AG10803 (cell line): ENCODE measurements around the gene RIMBP2.

ENCODE experiments used
- DNase-seq: peaks from one replicate; pipeline ENCODE4 v3.0.0; 2010; ENCODE audit warnings: low read depth
- H3K4me3 ChIP-seq: 2 replicates; pipeline ENCODE4 v1.5.1; 2011; ENCODE audit warnings: mild to moderate bottlenecking, low read length, control low read depth
- CTCF ChIP-seq: conservative IDR thresholded peaks from 2 replicates; pipeline ENCODE4 v1.5.1; 2011; ENCODE audit warnings: mild to moderate bottlenecking, low read length, control low read depth, inconsistent platforms

RIMBP2 gene

GRCh38 chr12:130644566-130644965, 71.5 kb downstream of the RIMBP2 start:
- no peak for TF ChIP-seq CTCF
- no peak for DNase-seq
- no peak overlapping the region for H3K4me3 ChIP-seq

- no peak for TF ChIP-seq CTCF
- DNase-seq = no peak
- H3K4me3 ChIP-seq = no peak overlapping the region
Observed at GRCh38 chr12:130644146-130644545, 72.0 kb downstream of the RIMBP2 start.

DNA sequence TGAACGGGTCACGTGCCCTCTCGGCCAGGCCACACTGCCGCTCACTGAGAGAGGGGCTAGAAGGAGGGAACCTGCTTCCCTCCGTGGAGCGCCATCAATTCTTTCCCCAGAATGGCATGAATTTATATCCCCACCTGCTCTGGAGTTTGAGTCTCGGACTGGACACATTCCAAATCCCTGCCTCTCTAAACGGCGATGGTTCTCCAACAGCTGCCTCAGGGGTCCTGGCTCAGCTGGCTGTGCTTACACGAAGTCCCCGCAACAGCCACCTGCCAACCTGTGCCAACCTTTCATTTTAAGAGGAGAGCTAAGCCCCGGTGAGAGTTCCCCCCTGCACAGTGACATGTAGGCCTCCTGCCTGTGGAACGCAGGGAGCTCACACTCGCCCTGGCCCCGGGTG, 73.2 kb downstream of the RIMBP2 start:
- H3K4me3 ChIP-seq = no peak overlapping the region
- TF ChIP-seq CTCF = no peak
- DNase-seq = no peak

GRCh38 chr12:130641533-130642184, 74.4 kb downstream of the RIMBP2 start:
- no peak overlapping the region for H3K4me3 ChIP-seq
- DNase-seq = no peak
- no peak for TF ChIP-seq CTCF

- no peak for TF ChIP-seq CTCF
- no peak overlapping the region for H3K4me3 ChIP-seq
- no peak for DNase-seq
Observed at GRCh38 chr12:130640901-130641300, 75.2 kb downstream of the RIMBP2 start.

GRCh38 chr12:130640496-130640895, 75.6 kb downstream of the RIMBP2 start:
- DNase-seq = no peak
- H3K4me3 ChIP-seq = no peak overlapping the region
- TF ChIP-seq CTCF = no peak
